GM12865 (cell line): ENCODE data around the gene MT3.
A peak's percentile ranks its signal among the peaks of the same experiment; 100 is the strongest.

Experiments used
- DNase-seq: peaks from one replicate; pipeline ENCODE4 v3.0.0; 2010; ENCODE audit warnings: low read depth
- H3K4me3 ChIP-seq: 2 replicates; pipeline ENCODE4 v1.5.1; 2011; ENCODE audit warnings: mild to moderate bottlenecking, low read depth, low read length, control low read depth
- TF ChIP-seq, protein P1 (sequence below): IDR thresholded peaks from 2 replicates; pipeline ENCODE4 v1.5.1; 2011; ENCODE audit warnings: low read length, control low read depth, low read depth, inconsistent platforms; ENCODE audit not compliant: insufficient read depth; ENCODE audit errors: missing control alignments

Gene MT3

DNA sequence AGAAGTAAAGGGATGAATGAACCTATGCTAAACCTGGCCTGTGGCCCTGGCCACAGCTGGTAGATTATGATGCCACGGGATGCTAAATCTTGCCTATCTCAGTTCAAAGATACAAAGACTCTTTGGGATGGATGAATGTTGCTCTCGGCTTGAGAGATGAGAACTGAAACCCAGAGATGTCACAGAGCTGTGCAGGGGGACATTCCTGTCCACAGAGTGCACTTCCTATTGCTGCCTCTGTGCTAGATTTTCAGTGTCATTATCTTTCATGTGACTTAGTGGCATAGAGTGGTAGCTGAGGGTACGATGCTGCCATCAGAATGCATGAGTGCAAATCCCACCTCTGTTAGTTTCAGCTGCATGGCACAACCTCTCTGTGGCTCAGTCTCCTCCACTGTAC is 40.8 kb downstream of the MT3 start:
- DNase-seq = peak; percentile 66
- no peak overlapping the region for H3K4me3 ChIP-seq
- TF ChIP-seq, protein P1, sequence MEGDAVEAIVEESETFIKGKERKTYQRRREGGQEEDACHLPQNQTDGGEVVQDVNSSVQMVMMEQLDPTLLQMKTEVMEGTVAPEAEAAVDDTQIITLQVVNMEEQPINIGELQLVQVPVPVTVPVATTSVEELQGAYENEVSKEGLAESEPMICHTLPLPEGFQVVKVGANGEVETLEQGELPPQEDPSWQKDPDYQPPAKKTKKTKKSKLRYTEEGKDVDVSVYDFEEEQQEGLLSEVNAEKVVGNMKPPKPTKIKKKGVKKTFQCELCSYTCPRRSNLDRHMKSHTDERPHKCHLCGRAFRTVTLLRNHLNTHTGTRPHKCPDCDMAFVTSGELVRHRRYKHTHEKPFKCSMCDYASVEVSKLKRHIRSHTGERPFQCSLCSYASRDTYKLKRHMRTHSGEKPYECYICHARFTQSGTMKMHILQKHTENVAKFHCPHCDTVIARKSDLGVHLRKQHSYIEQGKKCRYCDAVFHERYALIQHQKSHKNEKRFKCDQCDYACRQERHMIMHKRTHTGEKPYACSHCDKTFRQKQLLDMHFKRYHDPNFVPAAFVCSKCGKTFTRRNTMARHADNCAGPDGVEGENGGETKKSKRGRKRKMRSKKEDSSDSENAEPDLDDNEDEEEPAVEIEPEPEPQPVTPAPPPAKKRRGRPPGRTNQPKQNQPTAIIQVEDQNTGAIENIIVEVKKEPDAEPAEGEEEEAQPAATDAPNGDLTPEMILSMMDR = no peak

DNA sequence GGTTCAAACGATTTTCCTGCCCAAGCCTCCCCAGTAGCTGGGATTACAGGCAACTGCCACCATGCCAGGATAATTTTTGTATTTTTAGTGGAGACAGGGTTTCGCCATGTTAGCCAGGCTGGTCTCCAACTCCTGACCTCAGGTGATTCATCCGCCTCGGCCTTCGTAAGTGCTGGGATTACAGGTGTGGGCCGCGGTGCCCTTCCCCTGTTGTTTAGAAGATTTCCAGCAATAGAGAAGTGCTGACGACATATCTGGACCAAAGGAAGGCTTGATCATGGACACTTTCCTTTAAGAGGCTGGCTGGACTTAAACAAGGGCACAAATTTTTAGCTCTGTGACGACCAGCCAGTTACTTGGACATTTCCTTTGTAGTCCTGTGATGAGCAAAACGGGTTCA is 41.9 kb downstream of the MT3 start:
- TF ChIP-seq, protein P1 = no peak
- no peak overlapping the region for H3K4me3 ChIP-seq
- DNase-seq = no peak

DNA sequence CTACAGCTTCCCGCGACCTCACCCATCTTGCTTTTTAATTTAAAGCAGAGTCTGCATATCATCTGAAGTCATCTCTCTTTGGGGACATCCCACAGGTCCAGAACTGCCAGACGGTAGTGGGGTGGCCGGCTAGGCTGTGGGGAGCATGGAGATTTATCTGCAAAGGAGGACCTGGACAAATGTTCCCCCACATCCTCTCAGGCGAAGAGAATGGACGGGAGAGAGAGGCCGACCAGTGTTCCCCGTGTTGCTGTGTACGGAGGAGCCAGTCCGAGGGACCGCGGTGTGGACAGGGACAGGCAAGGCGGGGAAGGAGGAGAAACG is 42.5 kb downstream of the MT3 start:
- TF ChIP-seq, protein P1 = no peak
- H3K4me3 ChIP-seq = no peak overlapping the region
- DNase-seq = no peak

DNA sequence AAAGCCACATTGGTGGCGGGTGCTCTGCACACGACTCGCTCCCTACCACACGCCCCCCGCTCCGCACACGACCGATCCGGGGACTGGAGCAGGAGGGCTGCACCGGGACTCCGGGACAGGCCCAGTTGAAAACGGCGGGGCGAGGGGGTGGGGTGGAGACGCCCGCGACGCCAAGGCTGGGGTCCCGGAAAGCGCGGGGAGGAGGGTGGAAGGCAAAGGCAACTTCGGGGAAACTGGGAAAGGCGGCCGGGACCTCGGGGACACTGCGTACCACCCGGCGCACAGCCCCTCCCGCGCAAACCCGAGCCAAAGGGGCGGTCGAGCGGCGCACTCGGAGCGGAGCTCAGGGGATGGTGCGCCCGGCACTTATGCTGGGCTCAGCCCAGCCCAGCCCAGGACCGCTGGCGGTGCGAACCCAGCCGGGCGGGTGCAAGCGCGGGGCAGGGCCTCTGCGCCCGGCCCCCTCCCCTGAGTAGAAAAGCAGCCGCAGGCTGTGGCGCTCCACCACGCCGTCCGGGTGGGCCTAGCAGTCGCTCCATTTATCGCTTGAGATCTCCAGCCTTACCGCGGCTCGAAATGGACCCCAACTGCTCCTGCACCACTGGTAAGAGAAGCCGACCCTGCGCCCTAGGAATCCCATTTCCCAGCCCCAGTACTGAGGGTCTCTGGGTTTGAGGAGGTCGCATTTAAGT is 43.0 kb downstream of the MT3 start, which contains the start of gene MT1M:
TSS of gene MT1M (plus strand) at position 504 of the 692 bp plus-strand sequence. CDS start at position 577, 73 bp downstream.
- no peak for DNase-seq
- TF ChIP-seq, protein P1 = no peak
- no peak within 1 kb of the TSS for H3K4me3 ChIP-seq

DNA sequence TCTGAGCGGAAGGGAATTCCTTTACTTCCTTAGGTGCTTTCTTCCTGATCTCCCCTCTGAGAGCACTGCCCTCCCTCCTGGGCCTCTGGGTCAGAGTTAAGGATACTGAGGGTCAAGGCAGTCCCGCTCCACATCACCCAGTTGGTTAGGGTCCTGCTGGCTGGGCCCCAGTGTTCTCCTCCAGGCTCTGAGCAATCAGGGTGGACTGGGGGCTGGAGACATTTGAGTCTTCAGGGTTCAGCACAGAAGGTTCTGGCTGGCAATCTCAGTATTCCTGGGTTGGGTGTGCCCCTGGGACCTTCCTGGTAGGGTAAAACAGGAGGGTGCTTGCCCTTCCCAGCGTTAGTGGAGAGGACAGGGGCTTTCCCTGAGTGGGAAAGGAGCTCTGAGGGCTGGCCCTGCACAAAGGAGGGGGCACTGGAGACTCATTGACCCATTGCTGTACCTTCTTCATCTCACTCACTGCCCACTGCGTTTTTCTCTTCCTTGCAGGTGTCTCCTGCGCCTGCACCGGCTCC is 43.6 kb downstream of the MT3 start:
- no peak for DNase-seq
- H3K4me3 ChIP-seq = no peak overlapping the region
- TF ChIP-seq, protein P1 = no peak

DNA sequence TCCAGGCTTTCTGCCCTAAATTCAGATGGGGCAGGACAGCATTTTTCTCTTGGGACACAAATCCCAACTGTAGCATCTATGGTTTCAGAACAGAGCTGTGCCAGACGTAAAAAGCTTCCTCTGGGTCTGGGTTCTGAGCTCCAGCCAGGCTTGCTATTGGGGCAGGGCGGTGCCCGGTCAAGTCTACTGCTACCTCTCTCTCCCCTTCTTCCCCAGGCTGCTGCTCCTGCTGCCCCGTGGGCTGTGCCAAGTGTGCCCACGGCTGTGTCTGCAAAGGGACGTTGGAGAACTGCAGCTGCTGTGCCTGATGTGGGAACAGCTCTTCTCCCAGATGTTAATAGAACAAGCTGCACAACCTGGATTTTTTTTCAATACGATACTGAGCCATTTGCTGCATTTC is 44.2 kb downstream of the MT3 start:
- no peak overlapping the region for H3K4me3 ChIP-seq
- no peak for DNase-seq
- TF ChIP-seq, protein P1 = no peak
